Stimulated activated CD8-positive, alpha-beta memory T cell treated with anti-CD3 and anti-CD28 coated beads, Interleukin-15, amount 100 ng/mL, for 1 hour (primary cell): Measurements from ENCODE around the gene ALPP.
"Not testable (repeated sequence)": the region's sequence is repeated elsewhere in the genome, so short reads cannot be mapped to it uniquely, and the experiment has no call there.

ENCODE experiments used
- DNase-seq: peaks from one replicate; pipeline ENCODE4 v3.0.0-alpha.2; 2020; ENCODE audit warnings: low read depth

ALPP gene

GRCh38 chr2:232422051-232422450 lies 43.5 kb downstream of the ALPP start:
- DNase-seq, result no peak

- DNase-seq, result not testable (repeated sequence)
These were observed 44.4 kb downstream of the ALPP start for GRCh38 chr2:232422996-232423395.

- DNase-seq, result not testable (repeated sequence)
These were observed 44.9 kb downstream of the ALPP start for GRCh38 chr2:232423407-232423806.

GRCh38 chr2:232431705-232432590 lies 53.4 kb downstream of the ALPP start:
- no peak for DNase-seq
